H9 (cell line): ENCODE results near the gene SLC39A2. TPM values are rescaled to one million over a fixed set of nuclear protein-coding genes. Genes with fewer than 3 reads are reported as not detected.
A peak's percentile ranks its signal among the peaks of the same experiment; 100 is the strongest.

Experiments used
- DNase-seq: peaks from one replicate; pipeline ENCODE4 v3.0.0-alpha.2; 2017
- H2AFZ ChIP-seq: one replicate; pipeline ENCODE4 v1.6.1; 2013; ENCODE audit warnings: mild to moderate bottlenecking, low read length, control low read depth, moderate library complexity
- H2AK5ac ChIP-seq: 2 replicates; pipeline ENCODE4 v1.6.1; 2013; ENCODE audit warnings: low read length, control low read depth, mixed read lengths; ENCODE audit not compliant: insufficient read length
- H2BK120ac ChIP-seq: one replicate; pipeline ENCODE4 v1.6.1; 2013; ENCODE audit warnings: low read depth, mild to moderate bottlenecking, low read length, control low read depth, inconsistent platforms; ENCODE audit not compliant: poor library complexity, severe bottlenecking
- H2BK12ac ChIP-seq: 2 replicates; pipeline ENCODE4 v1.6.1; 2013; ENCODE audit warnings: low read length, control low read depth, mixed read lengths, low read depth; ENCODE audit not compliant: insufficient read length
- H2BK15ac ChIP-seq: 2 replicates; pipeline ENCODE4 v1.6.1; 2013; ENCODE audit warnings: low read depth, low read length, control low read depth
- H2BK20ac ChIP-seq: one replicate; pipeline ENCODE4 v1.6.1; 2013; ENCODE audit warnings: low read depth, mild to moderate bottlenecking, low read length, control low read depth, inconsistent platforms; ENCODE audit not compliant: poor library complexity, severe bottlenecking
- H2BK5ac ChIP-seq: 2 replicates; pipeline ENCODE4 v1.6.1; 2013; ENCODE audit warnings: low read length, control low read depth, mixed read lengths; ENCODE audit not compliant: insufficient read length
- H3K14ac ChIP-seq: 2 replicates; pipeline ENCODE4 v1.6.1; 2013; ENCODE audit warnings: low read length, control low read depth; ENCODE audit not compliant: insufficient read depth
- H3K18ac ChIP-seq: 2 replicates; pipeline ENCODE4 v1.6.1; 2013; ENCODE audit warnings: low read depth, mild to moderate bottlenecking, mixed read lengths, low read length, control low read depth; ENCODE audit not compliant: insufficient read length
- H3K23ac ChIP-seq: 2 replicates; pipeline ENCODE4 v1.6.1; 2013; ENCODE audit warnings: low read length, control low read depth, mixed read lengths, low read depth; ENCODE audit not compliant: insufficient read length
- H3K23me2 ChIP-seq: 2 replicates; pipeline ENCODE4 v1.6.1; 2013; ENCODE audit warnings: low read depth, mild to moderate bottlenecking, mixed read lengths, low read length, control low read depth; ENCODE audit not compliant: insufficient read length, poor library complexity, severe bottlenecking
- H3K27ac ChIP-seq: 2 replicates; pipeline ENCODE4 v1.5.1; 2013; ENCODE audit warnings: low read length, control low read depth, mixed read lengths, low read depth; ENCODE audit not compliant: insufficient read length
- H3K27me3 ChIP-seq: 2 replicates; pipeline ENCODE4 v1.6.1; 2013; ENCODE audit warnings: low read length, control low read depth, inconsistent platforms; ENCODE audit not compliant: insufficient read depth
- H3K4ac ChIP-seq: 2 replicates; pipeline ENCODE4 v1.6.1; 2013; ENCODE audit warnings: low read depth, mild to moderate bottlenecking, control low read depth, inconsistent platforms, low read length, moderate library complexity
- H3K4me1 ChIP-seq: 2 replicates; pipeline ENCODE4 v1.6.1; 2013; ENCODE audit warnings: low read length, control low read depth, inconsistent platforms; ENCODE audit not compliant: insufficient read depth
- H3K4me2 ChIP-seq: 2 replicates; pipeline ENCODE4 v1.6.1; 2013; ENCODE audit warnings: low read length, control low read depth, mixed read lengths; ENCODE audit not compliant: insufficient read length, insufficient read depth
- H3K56ac ChIP-seq: 2 replicates; pipeline ENCODE4 v1.6.1; 2013; ENCODE audit warnings: low read depth, mild to moderate bottlenecking, mixed read lengths, low read length, control low read depth; ENCODE audit not compliant: insufficient read length
- H3K79me1 ChIP-seq: 2 replicates; pipeline ENCODE4 v1.6.1; 2013; ENCODE audit warnings: low read depth, mild to moderate bottlenecking, moderate library complexity, low read length, control low read depth, inconsistent platforms; ENCODE audit not compliant: insufficient read depth, poor library complexity, severe bottlenecking
- H3K79me2 ChIP-seq: 2 replicates; pipeline ENCODE4 v1.6.1; 2013; ENCODE audit warnings: low read length, control low read depth, inconsistent platforms; ENCODE audit not compliant: insufficient read depth
- H3K9ac ChIP-seq: 2 replicates; pipeline ENCODE4 v1.6.1; 2013; ENCODE audit warnings: low read length, control low read depth, mixed read lengths; ENCODE audit not compliant: insufficient read length; ENCODE audit errors: extremely low read depth
- H3K9me3 ChIP-seq: one replicate; pipeline ENCODE4 v1.6.1; 2013; ENCODE audit warnings: low read depth, low read length, inconsistent platforms; ENCODE audit not compliant: control insufficient read depth
- H3T11ph ChIP-seq: one replicate; pipeline ENCODE4 v1.6.1; 2013; ENCODE audit warnings: mild to moderate bottlenecking, low read length, control low read depth, inconsistent platforms
- H4K20me1 ChIP-seq: one replicate; pipeline ENCODE4 v1.6.1; 2013; ENCODE audit not compliant: control insufficient read depth, insufficient read length, insufficient read depth
- H4K5ac ChIP-seq: 2 replicates; pipeline ENCODE4 v1.6.1; 2013; ENCODE audit warnings: low read depth, mild to moderate bottlenecking, mixed read lengths, low read length, control low read depth; ENCODE audit not compliant: insufficient read length
- H4K8ac ChIP-seq: replicated peaks from 2 replicates; pipeline ENCODE4 v1.6.1; 2013; ENCODE audit warnings: low read length, control low read depth, mixed read lengths, low read depth; ENCODE audit not compliant: insufficient read length
- H4K91ac ChIP-seq: 2 replicates; pipeline ENCODE4 v1.6.1; 2013; ENCODE audit warnings: low read depth, mild to moderate bottlenecking, moderate library complexity, mixed read lengths, low read length, control low read depth; ENCODE audit not compliant: insufficient read length
- H3K27ac Mint-ChIP-seq, 3 experiments: 2 replicates in 2 of 3; 3 replicates in 1 of 3; pipeline ENCODE4 v1.8.0; 2020 to 2021; ENCODE audit warnings: mixed read lengths in 3 of 3, mild to moderate bottlenecking in 1 of 3, moderate library complexity in 1 of 3
- H3K27me3 Mint-ChIP-seq: 2 replicates; pipeline ENCODE4 v1.8.0; 2021; ENCODE audit warnings: low read depth, mild to moderate bottlenecking, moderate library complexity, mixed read lengths
- H3K36me3 Mint-ChIP-seq, 3 experiments: 2 replicates in 2 of 3; 3 replicates in 1 of 3; pipeline ENCODE4 v1.8.0; 2020 to 2021; ENCODE audit warnings: low read depth in 3 of 3, mixed read lengths in 3 of 3; ENCODE audit not compliant: insufficient read depth in 1 of 3
- H3K4me1 Mint-ChIP-seq, 2 experiments: 2 replicates each; pipeline ENCODE4 v1.8.0; 2020; ENCODE audit warnings: mixed read lengths in 2 of 2
- H3K4me3 Mint-ChIP-seq, 2 experiments: 2 replicates in 1 of 2; 3 replicates in 1 of 2; pipeline ENCODE4 v1.8.0; 2020 to 2021; ENCODE audit warnings: mild to moderate bottlenecking in 2 of 2, mixed read lengths in 2 of 2, moderate library complexity in 1 of 2
- H3K9me3 Mint-ChIP-seq, 2 experiments: 2 replicates in 1 of 2; 3 replicates in 1 of 2; pipeline ENCODE4 v1.8.0; 2020; ENCODE audit warnings: mild to moderate bottlenecking in 2 of 2, mixed read lengths in 2 of 2, moderate library complexity in 1 of 2
- CTCF ChIP-seq: fragments of 200-600 bp; sonication (generic); conservative IDR thresholded peaks from 3 replicates; pipeline ENCODE4 v1.8.0; 2021; ENCODE audit warnings: antibody characterized with exemption, mild to moderate bottlenecking
- WGBS: extraction: QIAGEN DNeasy Blood & Tissue Kit; methylation state at CpG from one replicate; pipeline ENCODE4 v1.1.7; 2013; ENCODE audit warnings: missing lambda C conversion rate, low lambda C conversion rate, mixed read lengths; ENCODE audit not compliant: insufficient read length; ENCODE audit errors: extremely low coverage; 5-methylcytosine and 5-hydroxymethylcytosine counted together
- total RNA-seq: library from RNA; stranded (reverse); gene quantifications from 2 replicates; pipeline ENCODE4 v1.2.1, GENCODE V29; 2021

The SLC39A2 gene
- total RNA-seq, 1 experiment from 2014 or later: not detected

DNA sequence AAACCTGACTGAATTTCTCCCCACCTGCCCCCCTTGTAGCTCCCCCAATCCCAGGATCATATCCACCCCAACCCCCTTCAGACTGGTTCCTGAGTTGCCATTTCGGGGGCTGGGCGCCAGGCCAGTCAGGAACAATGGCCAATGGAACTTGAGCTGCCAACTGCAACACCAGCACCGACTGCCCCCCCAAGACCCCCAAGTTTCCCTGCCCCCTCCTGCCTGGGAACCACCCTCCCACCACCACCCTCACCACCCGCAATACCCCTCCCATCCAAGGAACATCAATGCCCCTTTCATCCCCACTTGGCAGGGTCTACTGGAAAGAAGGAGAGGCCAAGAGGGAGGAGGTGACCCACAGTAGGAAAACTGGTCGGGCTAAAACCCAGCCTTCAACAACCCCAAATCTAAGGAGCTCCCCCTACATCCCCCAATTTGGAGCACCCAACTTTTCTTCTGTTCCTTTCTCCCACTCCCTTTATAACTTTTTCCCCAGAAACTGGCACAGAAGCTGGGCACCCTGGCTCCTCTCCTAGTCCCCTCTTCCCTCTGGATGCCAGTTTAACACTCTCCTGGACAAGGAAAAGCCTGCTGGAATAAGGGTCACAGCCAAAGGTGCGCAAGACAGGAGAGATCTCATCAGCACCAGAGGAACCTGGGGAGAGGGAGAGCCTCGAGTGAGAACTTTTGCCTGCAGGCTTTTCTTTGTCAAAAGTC is 27.3 kb downstream of the SLC39A2 start:
- Histone ChIP-seq H3K18ac (peak overlapping the region; percentile 24), H3K23me2 (peaks cover 12% of the 10 kb centered on the region), H3K4me1 (peaks cover 4% of the 10 kb centered on the region; the same call in 1 of the 2 replicates), H2BK120ac (no peak overlapping the region), H3K9me3 (no peaks in the 10 kb centered on the region), H4K91ac (no peak overlapping the region), H3K79me2 (no peaks in the 10 kb centered on the region), H2AFZ (no peak overlapping the region), H2BK5ac (no peak overlapping the region), H2BK20ac (no peak overlapping the region), H3K4me2 (peak overlapping the region; percentile 76), H3K14ac (peak overlapping the region; percentile 48; the same call in 1 of the 2 replicates), H3K79me1 (no peaks in the 10 kb centered on the region), H4K5ac (no peak overlapping the region), H3T11ph (no peak overlapping the region), H2BK15ac (no peak overlapping the region), H3K56ac (no peak overlapping the region), H3K27ac (no peak overlapping the region), H2AK5ac (no peak overlapping the region), H3K4ac (no peak overlapping the region), H4K8ac (no peak overlapping the region), H2BK12ac (no peak overlapping the region), H3K27me3 (peaks cover 8% of the 10 kb centered on the region; the same call in 1 of the 2 replicates), H3K9ac (no peak overlapping the region), H3K23ac (no peak overlapping the region), H4K20me1 (no peaks in the 10 kb centered on the region)
- peak overlapping the region; percentile 81 to 96 for H3K4me3 Mint-ChIP-seq
- WGBS: no CpG with 5 or more reads among the region's 7 CpGs
- no peak for DNase-seq
- no peaks in the 10 kb centered on the region for H3K9me3 Mint-ChIP-seq
- H3K4me1 Mint-ChIP-seq: peaks cover 35 to 41% of the 10 kb centered on the region in 2 experiments
- peaks cover 65% of the 10 kb centered on the region for H3K27me3 Mint-ChIP-seq
- no peak for TF ChIP-seq CTCF
- peak overlapping the region in 1 of 3 experiments; percentile 93; a peak in 3 of 7 replicates for H3K27ac Mint-ChIP-seq
- H3K36me3 Mint-ChIP-seq: peaks cover 2 to 6% (median 3%) of the 10 kb centered on the region in 3 experiments; a peak in 3 of 7 replicates
